K562 (cell line): ENCODE measurements around the gene NXT1. TPM values are rescaled to one million over a fixed set of nuclear protein-coding genes. Genes with fewer than 3 reads are reported as not detected.

Source experiments
- ATAC-seq: fragments of 200-7000 bp; cut with Tn5 transposase; 3 replicates; pipeline ENCODE4 v1.9.1; 2020; ENCODE audit warnings: moderate library complexity
- BruUV-seq: library from RNA; stranded (reverse); fragments of 400-500 nt; replicated peaks from 2 replicates; lab custom pipeline; 2021; lab: Mats Ljungman, UMichigan
- CTCF ChIA-PET: fragments of 300-600 bp; formaldehyde crosslinking; extraction: SDS; loops from one replicate; lab custom pipeline; 2021; ENCODE audit warnings: low intra/inter-chr PET ratio; lab: Yijun Ruan, JAX
- POLR2A ChIA-PET: fragments of 300-600, 350-650 bp; sonication (Branson Sonifier 250); formaldehyde crosslinking; extraction: SDS; loops from one replicate; lab custom pipeline; 2021; ENCODE audit warnings: antibody characterized with exemption, inconsistent platforms; lab: Yijun Ruan, JAX
- DNase-seq, 4 experiments: peaks; one replicate each; pipeline versions ENCODE4 v3.0.0 to v3.0.0-alpha.2; 2011 to 2018; ENCODE audit warnings: low spot score in 3 of 4, mixed read lengths in 3 of 4; ENCODE audit errors: extremely low read depth in 1 of 4
- FAIRE-seq: peaks from 2 replicates; lab custom pipeline; 2011; peaks lifted over from hg19 to GRCh38; lab: Jason Lieb, UNC
- H2AFZ ChIP-seq: 2 replicates; pipeline ENCODE4 v1.6.0; 2011; ENCODE audit warnings: low read depth, low read length, control low read depth, inconsistent platforms
- H3K27ac ChIP-seq: fragments of 200-600 bp; 3 replicates; pipeline ENCODE4 v1.8.0; 2011; ENCODE audit warnings: low read depth, mild to moderate bottlenecking, control low read depth, inconsistent platforms, low read length, moderate library complexity, mixed read lengths; ENCODE audit errors: extremely low read depth
- H3K27me3 ChIP-seq, 2 experiments: fragments of 300-600 bp in 1 of 2; 2 replicates in 1 of 2; 3 replicates in 1 of 2; pipeline versions ENCODE4 v1.6.0 to v1.8.0; 2011; ENCODE audit warnings: inconsistent platforms in 2 of 2, low read length in 2 of 2, mild to moderate bottlenecking in 1 of 2, mixed read lengths in 1 of 2, moderate library complexity in 1 of 2; ENCODE audit not compliant: control insufficient read depth in 2 of 2, insufficient read depth in 2 of 2
- H3K36me3 ChIP-seq: fragments of 300-600 bp; 3 replicates; pipeline ENCODE4 v1.8.0; 2011; ENCODE audit warnings: mild to moderate bottlenecking, low read length, inconsistent platforms; ENCODE audit not compliant: control insufficient read depth, insufficient read depth
- H3K4me1 ChIP-seq, 2 experiments: fragments of 200-600 bp in 1 of 2; replicated peaks in 1 of 2; 2 replicates in 1 of 2; 3 replicates in 1 of 2; pipeline versions ENCODE4 v1.5.1 to v1.8.0; 2011; ENCODE audit warnings: inconsistent platforms in 2 of 2, low read length in 2 of 2, mild to moderate bottlenecking in 1 of 2, mixed read lengths in 1 of 2, moderate library complexity in 1 of 2; ENCODE audit not compliant: control insufficient read depth in 2 of 2, insufficient read depth in 2 of 2
- H3K4me2 ChIP-seq: 2 replicates; pipeline ENCODE4 v1.6.1; 2011; ENCODE audit warnings: low read length, control low read depth, inconsistent platforms, mixed read lengths; ENCODE audit not compliant: insufficient read depth
- H3K4me3 ChIP-seq: fragments of 200-600 bp; sonication (generic), shearing (Covaris generic); 2 replicates; pipeline ENCODE4 v1.5.1; 2016; ENCODE audit warnings: control low read depth, inconsistent platforms
- H3K79me2 ChIP-seq: fragments of 200-600 bp; 3 replicates; pipeline ENCODE4 v1.8.0; 2011; ENCODE audit warnings: low read length, inconsistent platforms; ENCODE audit not compliant: control insufficient read depth, insufficient read depth
- H3K9ac ChIP-seq, 2 experiments: 2 replicates each; pipeline versions ENCODE4 v1.6.0 to v1.6.1; 2011; ENCODE audit warnings: low read depth in 2 of 2, low read length in 2 of 2, control low read depth in 1 of 2, inconsistent platforms in 1 of 2, mild to moderate bottlenecking in 1 of 2, mixed read lengths in 1 of 2; ENCODE audit not compliant: insufficient read depth in 1 of 2
- H3K9me1 ChIP-seq: one replicate; pipeline ENCODE4 v1.6.0; 2011; ENCODE audit warnings: inconsistent platforms, mild to moderate bottlenecking, low read length, moderate library complexity; ENCODE audit not compliant: control insufficient read depth, insufficient read depth
- H3K9me3 ChIP-seq: replicated peaks from 2 replicates; pipeline ENCODE4 v1.5.1; 2011; ENCODE audit warnings: low read depth, low read length, inconsistent platforms; ENCODE audit not compliant: control insufficient read depth, insufficient read depth
- H4K20me1 ChIP-seq: replicated peaks from 2 replicates; pipeline ENCODE4 v1.6.1; 2011; ENCODE audit warnings: low read length, inconsistent platforms, mixed read lengths; ENCODE audit not compliant: control insufficient read depth, insufficient read depth
- ARID1B ChIP-seq: fragments of 450-650 bp; IDR thresholded peaks from 2 replicates; pipeline ENCODE4 v1.6.1; 2016; ENCODE audit warnings: antibody characterized with exemption, mild to moderate bottlenecking, inconsistent platforms
- CBFA2T3 ChIP-seq: fragments of 450-650 bp; IDR thresholded peaks from 2 replicates; pipeline ENCODE4 v1.6.1; 2017
- CREB3L1 ChIP-seq: fragments of 450-650 bp; IDR thresholded peaks from 2 replicates; pipeline ENCODE4 v1.6.1; 2014; ENCODE audit warnings: low read depth, mild to moderate bottlenecking, moderate library complexity, borderline replicate concordance
- TAL1 ChIP-seq: fragments of 450-650 bp; IDR thresholded peaks from 2 replicates; pipeline ENCODE4 v1.6.1; 2016; ENCODE audit warnings: mild to moderate bottlenecking
- TCF3 ChIP-seq: sonication (generic); formaldehyde crosslinking; IDR thresholded peaks from 2 replicates; pipeline ENCODE4 v1.4.0; 2020; ENCODE audit warnings: mild to moderate bottlenecking, missing genetic modification reagents
- WGBS: fragments of 100-300 bp; shearing (Covaris generic); methylation state at CpG from one replicate; pipeline ENCODE4 v1.1.6; 2016; ENCODE audit warnings: low coverage, mixed read lengths; ENCODE audit not compliant: insufficient coverage; ENCODE audit errors: missing lambda C conversion rate; 5-methylcytosine and 5-hydroxymethylcytosine counted together
- in situ Hi-C: fragments of 300-500 bp; cut with MboI; formaldehyde crosslinking; loops from 4 replicates; pipeline ENCODE4 v1.15.0; 2018; ENCODE audit warnings: inconsistent platforms, mixed read lengths
- intact Hi-C: fragments of 100-400 bp; cut with micrococcal nuclease; formaldehyde crosslinking; loops from 2 replicates; pipeline ENCODE4 v1.14.2; 2022
- polyA plus RNA-seq, 8 experiments: library from polyadenylated mRNA; depleted of rRNA in 4 of 8; stranded (reverse) in 5 of 8; unstranded in 3 of 8; fragments of >200 nt; fragmentation: Nextera tagmentation in 2 of 8; fragmentation: Illumina TruSeq in 1 of 8; extraction: Ambion mirVana in 2 of 8; extraction: Trizol in 1 of 8; gene quantifications; 2 replicates each; pipeline versions ENCODE4 v1.2.1 to v1.2.3, GENCODE V29; 2011 to 2014; ENCODE audit warnings: inconsistent platforms in 1 of 8, missing spikeins in 1 of 8
- total RNA-seq, 7 experiments: library from RNA; depleted of rRNA in 6 of 7; stranded (reverse); fragments of >200 nt in 6 of 7; fragmentation: Illumina TruSeq in 2 of 7; extraction: Trizol in 2 of 7; gene quantifications; 2 replicates each; pipeline versions ENCODE4 v1.2.1 to v1.2.3, GENCODE V29; 2011 to 2021; ENCODE audit warnings: low replicate concordance in 1 of 7

The NXT1 gene
- total and polyA plus RNA-seq, 9 of the 15 experiments (the other 6 are each of a cell fraction or from before 2014, with no cell fraction given) = 7.7 to 50.9 (median 35.6) TPM

DNA sequence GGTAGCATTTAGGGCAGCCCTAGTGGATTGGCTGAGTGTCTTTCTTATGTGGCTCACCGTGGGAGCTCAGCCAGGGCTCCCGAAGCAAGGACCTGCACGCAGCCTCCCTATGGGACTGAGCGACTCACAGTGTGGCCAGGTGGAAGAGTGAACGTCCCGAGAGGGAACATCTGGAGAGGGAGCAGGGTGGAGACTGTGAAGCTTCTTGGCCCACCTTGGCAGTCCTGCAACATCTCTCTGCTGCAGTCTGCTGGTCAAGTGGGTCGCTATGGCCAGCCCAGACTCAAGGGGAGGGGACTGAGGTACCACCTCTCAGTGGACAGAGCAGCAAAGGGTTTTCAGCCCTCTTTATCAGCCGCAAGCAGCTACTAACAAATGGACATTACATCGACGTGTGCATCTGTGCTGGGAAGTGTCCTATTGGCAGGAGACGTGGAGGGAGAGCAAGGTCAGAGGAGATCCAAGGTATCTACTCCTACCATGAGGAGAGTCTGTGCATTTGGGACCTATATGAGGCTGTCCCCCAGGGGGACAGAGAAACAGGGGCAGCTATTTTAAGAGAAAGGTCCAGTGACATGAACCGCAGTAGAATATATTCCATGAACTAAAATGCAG is 49.0 kb upstream of the NXT1 start:
- Histone ChIP-seq H3K4me2 (no peak overlapping the region), H3K9ac (no peak overlapping the region), H3K27me3 (peaks cover 10 to 73% of the 10 kb centered on the region in 2 experiments), H3K36me3 (no peaks in the 10 kb centered on the region), H3K9me3 (no peaks in the 10 kb centered on the region), H3K9me1 (no peaks in the 10 kb centered on the region), H3K27ac (no peak overlapping the region), H3K4me1 (no peaks in the 10 kb centered on the region; a peak in 1 of 5 replicates), H2AFZ (no peak overlapping the region), H3K79me2 (no peaks in the 10 kb centered on the region), H3K4me3 (no peak overlapping the region), H4K20me1 (no peaks in the 10 kb centered on the region)
- no TSS peak for BruUV-seq
- ATAC-seq = peak; percentile 23; the same call in 2 of the 3 replicates
- DNase-seq = peak in 1 of 4 experiments; percentile 20
- in situ Hi-C loops (no loop called here), intact Hi-C loops (no loop called here)
- ChIA-PET CTCF (no interaction called here), POLR2A (interaction anchor here (1.0 to 1.2 kb wide), 2 partner anchors 13 to 22 kb away, joined by 3 to 5 read pairs; no protein-coding TSS in a partner anchor)
- TF ChIP-seq CBFA2T3 (peak; percentile 57), TAL1 (peak; percentile 12; the same call in 1 of the 2 replicates), ARID1B (peak; percentile 9; the same call in 1 of the 2 replicates), CREB3L1 (no peak), TCF3 (CRISPR knock-in tag) (peak; percentile 67)
- no peak for FAIRE-seq
- WGBS = 3% methylated on average over 10 of the region's 12 CpGs
